DOHH2 (cell line): ENCODE data around the gene SDF2L1.

ENCODE experiments used
- CTCF ChIP-seq: fragments of 200-600 bp; sonication (generic); IDR thresholded peaks from one replicate; pipeline ENCODE4 v1.5.1; 2014; ENCODE audit warnings: antibody characterized with exemption, mild to moderate bottlenecking, low read depth, low read length; ENCODE audit not compliant: poor library complexity, severe bottlenecking
- EZH2phosphoT487 ChIP-seq: fragments of 200-600 bp; sonication (generic); IDR thresholded peaks from 2 replicates; pipeline ENCODE4 v1.6.1; 2017; ENCODE audit warnings: borderline replicate concordance, mild to moderate bottlenecking, antibody characterized with exemption, low read length, moderate library complexity, mixed read lengths

GRCh38 chr22:21640810-21641209 is 1.3 kb upstream of the SDF2L1 start:
- no peak for TF ChIP-seq EZH2phosphoT487
- TF ChIP-seq CTCF: no peak
